IMR-90 (cell line): ENCODE results near the gene SDK1. TPM values are rescaled to one million over a fixed set of nuclear protein-coding genes. Genes with fewer than 3 reads are reported as not detected.
A peak's percentile ranks its signal among the peaks of the same experiment; 100 is the strongest.

Source experiments
- ATAC-seq: fragments of 200-7000 bp; cut with Tn5 transposase; 2 replicates; pipeline ENCODE4 v1.9.1; 2020; ENCODE audit warnings: low read depth, mild to moderate bottlenecking, moderate library complexity
- BruUV-seq: library from RNA; stranded (reverse); fragments of 400-500 nt; replicated peaks from 2 replicates; lab custom pipeline; 2021; lab: Mats Ljungman, UMichigan
- CTCF ChIA-PET: fragments of 300-600 bp; formaldehyde crosslinking; extraction: SDS; loops from one replicate; lab custom pipeline; 2021; ENCODE audit warnings: antibody characterized with exemption; lab: Yijun Ruan, JAX
- POLR2A ChIA-PET: fragments of 300-600 bp; sonication (Branson Sonifier 250); formaldehyde crosslinking; loops from one replicate; lab custom pipeline; 2022; ENCODE audit warnings: antibody characterized with exemption; ENCODE audit not compliant: unreplicated experiment; lab: Charles Lee
- DNase-seq: peaks from one replicate; pipeline ENCODE4 v3.0.0; 2013
- H2AFZ ChIP-seq: replicated peaks from 2 replicates; pipeline ENCODE3; 2013; ENCODE audit warnings: low read length, mild to moderate bottlenecking; ENCODE audit not compliant: poor library complexity
- H2AK5ac ChIP-seq: 2 replicates; pipeline ENCODE4 v1.6.1; 2013; ENCODE audit warnings: low read depth, low read length, inconsistent platforms
- H2AK9ac ChIP-seq: replicated peaks from 2 replicates; pipeline ENCODE3; 2013; ENCODE audit warnings: mild to moderate bottlenecking, low read depth, low read length, moderate library complexity; ENCODE audit not compliant: poor library complexity
- H2BK120ac ChIP-seq: 2 replicates; pipeline ENCODE4 v1.6.1; 2013; ENCODE audit warnings: low read depth, low read length, inconsistent platforms
- H2BK15ac ChIP-seq: 3 replicates; pipeline ENCODE4 v1.6.1; 2013; ENCODE audit warnings: low read depth, low read length, inconsistent platforms
- H2BK20ac ChIP-seq: 2 replicates; pipeline ENCODE4 v1.6.1; 2013; ENCODE audit warnings: low read depth, mild to moderate bottlenecking, inconsistent platforms, low read length, moderate library complexity
- H2BK5ac ChIP-seq: 2 replicates; pipeline ENCODE4 v1.6.1; 2013; ENCODE audit warnings: mild to moderate bottlenecking, low read depth, low read length, inconsistent platforms; ENCODE audit not compliant: poor library complexity, severe bottlenecking
- H3K14ac ChIP-seq: replicated peaks from 2 replicates; pipeline ENCODE4 v1.6.1; 2013; ENCODE audit warnings: low read depth, low read length, inconsistent platforms
- H3K18ac ChIP-seq: 2 replicates; pipeline ENCODE4 v1.6.1; 2013; ENCODE audit warnings: low read depth, low read length, control low read depth
- H3K23ac ChIP-seq: 2 replicates; pipeline ENCODE4 v1.6.1; 2013; ENCODE audit warnings: low read depth, low read length, inconsistent platforms
- H3K27ac ChIP-seq: 2 replicates; pipeline ENCODE4 v1.5.1; 2013; ENCODE audit warnings: mild to moderate bottlenecking, control low read depth, low read length; ENCODE audit not compliant: insufficient read depth
- H3K27me3 ChIP-seq: 2 replicates; pipeline ENCODE4 v1.6.1; 2013; ENCODE audit warnings: low read length; ENCODE audit not compliant: control insufficient read depth, insufficient read depth
- H3K36me3 ChIP-seq: 2 replicates; pipeline ENCODE4 v1.6.1; 2013; ENCODE audit warnings: low read length, mixed read lengths; ENCODE audit not compliant: control insufficient read depth, insufficient read depth
- H3K4ac ChIP-seq: 2 replicates; pipeline ENCODE4 v1.6.1; 2013; ENCODE audit warnings: low read depth, low read length, inconsistent platforms
- H3K4me1 ChIP-seq: 2 replicates; pipeline ENCODE4 v1.6.1; 2013; ENCODE audit warnings: low read length, mixed read lengths; ENCODE audit not compliant: control insufficient read depth, insufficient read depth
- H3K4me2 ChIP-seq: 2 replicates; pipeline ENCODE4 v1.6.1; 2013; ENCODE audit warnings: low read depth, mild to moderate bottlenecking, control low read depth, low read length, moderate library complexity
- H3K4me3 ChIP-seq: 2 replicates; pipeline ENCODE4 v1.5.1; 2013; ENCODE audit warnings: low read depth, mild to moderate bottlenecking, control low read depth, low read length, moderate library complexity; ENCODE audit not compliant: insufficient read depth
- H3K56ac ChIP-seq: 2 replicates; pipeline ENCODE4 v1.6.1; 2013; ENCODE audit warnings: low read length, inconsistent platforms; ENCODE audit not compliant: insufficient read depth; ENCODE audit errors: extremely low read depth
- H3K79me1 ChIP-seq, 2 experiments: 2 replicates each; pipeline ENCODE4 v1.6.1; 2013; ENCODE audit warnings: low read length in 2 of 2, inconsistent platforms in 1 of 2, low read depth in 1 of 2
- H3K9ac ChIP-seq: 2 replicates; pipeline ENCODE4 v1.6.1; 2013; ENCODE audit warnings: low read depth, low read length, control low read depth
- H3K9me1 ChIP-seq: 2 replicates; pipeline ENCODE4 v1.6.1; 2013; ENCODE audit warnings: low read length, inconsistent platforms; ENCODE audit not compliant: insufficient read depth
- H3K9me3 ChIP-seq: 2 replicates; pipeline ENCODE4 v1.6.1; 2013; ENCODE audit warnings: low read length; ENCODE audit not compliant: control insufficient read depth, insufficient read depth
- H4K20me1 ChIP-seq: 2 replicates; pipeline ENCODE4 v1.6.1; 2013; ENCODE audit warnings: low read length, inconsistent platforms; ENCODE audit not compliant: insufficient read depth
- H4K5ac ChIP-seq: 2 replicates; pipeline ENCODE4 v1.6.1; 2013; ENCODE audit warnings: mild to moderate bottlenecking, low read depth, low read length, control low read depth
- H4K8ac ChIP-seq, 2 experiments: 2 replicates each; pipeline ENCODE4 v1.6.1; 2013; ENCODE audit warnings: low read depth in 2 of 2, low read length in 2 of 2, control low read depth in 1 of 2, inconsistent platforms in 1 of 2
- H4K91ac ChIP-seq: 2 replicates; pipeline ENCODE4 v1.6.1; 2013; ENCODE audit warnings: low read depth, low read length, inconsistent platforms; ENCODE audit not compliant: insufficient read depth
- MAFK ChIP-seq: IDR thresholded peaks from 2 replicates; pipeline ENCODE4 v1.6.1; 2012; ENCODE audit warnings: low read depth, low read length, improper control_type of control experiment
- SMC3 ChIP-seq: fragments of 150-350 bp; IDR thresholded peaks from 2 replicates; pipeline ENCODE4 v1.6.1; 2016; ENCODE audit warnings: low read depth, mild to moderate bottlenecking, antibody characterized with exemption, low read length, moderate library complexity
- WGBS, 2 experiments: methylation state at CpG; one replicate each; pipeline versions ENCODE4 v1.1.5 to v1.1.7; 2013; ENCODE audit warnings: missing lambda C conversion rate in 2 of 2; ENCODE audit not compliant: insufficient read length in 1 of 2; ENCODE audit errors: extremely low coverage in 2 of 2; 5-methylcytosine and 5-hydroxymethylcytosine counted together
- dilution Hi-C: fragments of 300-500 bp; cut with HindIII; formaldehyde crosslinking; loops from one replicate; pipeline ENCODE4 v1.14.3; 2018; ENCODE audit warnings: low sequenced_read_pairs; ENCODE audit not compliant: unreplicated experiment
- in situ Hi-C: fragments of 300-500 bp; cut with MboI; formaldehyde crosslinking; loops from 3 replicates; pipeline ENCODE4 v1.14.3; 2019; ENCODE audit warnings: low sequenced_read_pairs, inconsistent platforms, mixed read lengths
- intact Hi-C: fragments of 100-400 bp; cut with micrococcal nuclease; formaldehyde crosslinking; loops from 2 replicates; pipeline ENCODE4 v1.10.0; 2022
- polyA plus RNA-seq, 3 experiments: library from polyadenylated mRNA; depleted of rRNA; stranded (reverse); fragments of >200 nt; gene quantifications; 2 replicates each; pipeline ENCODE4 v1.2.3, GENCODE V29; 2012; ENCODE audit warnings: low replicate concordance in 1 of 3
- total RNA-seq: library from RNA; depleted of rRNA; stranded (reverse); fragments of >200 nt; gene quantifications from 2 replicates; pipeline ENCODE4 v1.2.3, GENCODE V29; 2012
- TF ChIP-seq, protein P1 (sequence below): conservative IDR thresholded peaks from 2 replicates; pipeline ENCODE4 v1.5.1; 2012; ENCODE audit warnings: mild to moderate bottlenecking, low read depth, low read length, improper control_type of control experiment

The SDK1 gene
- total and polyA plus RNA-seq, 2 of the 4 experiments (the other 2 are of a cell fraction) = 1.5 to 1.6 TPM

DNA sequence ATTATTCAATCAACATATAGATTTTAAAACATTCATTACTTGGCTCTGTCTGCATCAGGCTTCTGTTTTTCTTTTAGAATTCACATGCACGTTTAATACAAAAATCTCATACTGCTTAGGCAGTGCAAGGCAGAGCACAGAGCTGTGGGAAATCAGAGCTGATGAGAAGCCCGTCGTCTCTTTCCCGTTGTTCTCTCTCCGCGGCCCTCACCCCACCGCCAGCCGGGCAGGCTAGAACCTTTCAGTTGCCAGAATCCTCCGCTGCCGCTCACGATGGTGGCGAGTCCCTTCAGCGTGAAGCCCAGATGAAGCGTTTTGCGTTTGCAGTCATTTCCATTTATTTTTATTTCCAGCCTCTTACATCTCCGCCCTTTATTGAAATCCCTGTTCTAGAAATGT is 648.2 kb downstream of the SDK1 start:
- no peak for TF ChIP-seq MAFK
- TF ChIP-seq, protein P1, sequence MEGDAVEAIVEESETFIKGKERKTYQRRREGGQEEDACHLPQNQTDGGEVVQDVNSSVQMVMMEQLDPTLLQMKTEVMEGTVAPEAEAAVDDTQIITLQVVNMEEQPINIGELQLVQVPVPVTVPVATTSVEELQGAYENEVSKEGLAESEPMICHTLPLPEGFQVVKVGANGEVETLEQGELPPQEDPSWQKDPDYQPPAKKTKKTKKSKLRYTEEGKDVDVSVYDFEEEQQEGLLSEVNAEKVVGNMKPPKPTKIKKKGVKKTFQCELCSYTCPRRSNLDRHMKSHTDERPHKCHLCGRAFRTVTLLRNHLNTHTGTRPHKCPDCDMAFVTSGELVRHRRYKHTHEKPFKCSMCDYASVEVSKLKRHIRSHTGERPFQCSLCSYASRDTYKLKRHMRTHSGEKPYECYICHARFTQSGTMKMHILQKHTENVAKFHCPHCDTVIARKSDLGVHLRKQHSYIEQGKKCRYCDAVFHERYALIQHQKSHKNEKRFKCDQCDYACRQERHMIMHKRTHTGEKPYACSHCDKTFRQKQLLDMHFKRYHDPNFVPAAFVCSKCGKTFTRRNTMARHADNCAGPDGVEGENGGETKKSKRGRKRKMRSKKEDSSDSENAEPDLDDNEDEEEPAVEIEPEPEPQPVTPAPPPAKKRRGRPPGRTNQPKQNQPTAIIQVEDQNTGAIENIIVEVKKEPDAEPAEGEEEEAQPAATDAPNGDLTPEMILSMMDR = no peak
- no peak for TF ChIP-seq SMC3
- no peak overlapping the region; the same call in 1 of the 2 replicates for H3K18ac ChIP-seq
- POLR2A ChIA-PET = no interaction called here
- in situ Hi-C loops (no loop called here), intact Hi-C loops (no loop called here), dilution Hi-C loops (no loop called here)
- no peak overlapping the region for H2AFZ ChIP-seq
- H2AK9ac ChIP-seq = no peak overlapping the region
- no peaks in the 10 kb centered on the region for H3K36me3 ChIP-seq
- H3K79me1 ChIP-seq = no peaks in the 10 kb centered on the region
- H2BK15ac ChIP-seq = no peak overlapping the region
- no peak overlapping the region for H3K56ac ChIP-seq
- no peak overlapping the region for H2BK20ac ChIP-seq
- DNase-seq (peak; percentile 3), ATAC-seq (peak; percentile 71)
- H4K20me1 ChIP-seq = no peaks in the 10 kb centered on the region
- H3K27me3 ChIP-seq = no peaks in the 10 kb centered on the region
- peaks cover 4% of the 10 kb centered on the region; the same call in 1 of the 2 replicates for H3K4me1 ChIP-seq
- 13% methylated on average over 7 of the region's 16 CpGs; no CpG with 5 or more reads in 1 of the 2 experiments for WGBS, 2 experiments
- no peak overlapping the region for H3K4ac ChIP-seq
- no peak overlapping the region; the same call in 1 of the 2 replicates for H4K5ac ChIP-seq
- H3K14ac ChIP-seq = no peak overlapping the region
- H3K23ac ChIP-seq = no peak overlapping the region
- H2AK5ac ChIP-seq = no peak overlapping the region
- peak overlapping the region; percentile 91; the same call in 1 of the 2 replicates for H3K27ac ChIP-seq
- CTCF ChIA-PET = no interaction called here
- H3K4me3 ChIP-seq = no peak overlapping the region
- no peak overlapping the region; the same call in 1 of the 2 replicates for H3K4me2 ChIP-seq
- no peak overlapping the region for H2BK120ac ChIP-seq
- peaks cover 11% of the 10 kb centered on the region for H3K9me3 ChIP-seq
- no peak overlapping the region for H2BK5ac ChIP-seq
- no TSS peak for BruUV-seq
- H4K91ac ChIP-seq = no peak overlapping the region
- no peaks in the 10 kb centered on the region for H3K9me1 ChIP-seq
- peak overlapping the region; percentile 44; the same call in 1 of the 2 replicates for H3K9ac ChIP-seq
- H4K8ac ChIP-seq = no peak overlapping the region
